ENCODE measurements around the gene KRTAP10-5.

DNA sequence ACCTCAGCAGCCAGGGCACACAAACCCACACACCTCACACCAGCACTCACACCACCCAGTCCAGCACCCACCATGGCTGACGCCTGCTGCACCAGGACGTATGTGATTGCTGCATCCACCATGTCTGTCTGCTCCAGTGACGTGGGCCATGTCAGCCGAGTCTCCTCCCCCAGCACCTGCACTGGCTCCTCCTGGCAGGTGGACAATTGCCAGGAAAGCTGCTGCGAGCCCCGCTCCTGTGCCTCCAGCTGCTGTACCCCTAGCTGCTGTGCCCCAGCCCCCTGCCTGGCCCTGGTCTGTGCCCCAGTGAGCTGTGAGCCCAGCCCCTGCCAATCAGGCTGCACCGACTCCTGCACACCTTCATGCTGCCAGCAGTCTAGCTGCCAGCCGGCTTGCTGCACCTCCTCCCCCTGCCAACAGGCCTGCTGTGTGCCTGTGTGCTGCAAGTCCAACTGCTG lies 31.7 kb upstream of the KRTAP10-5 start, which contains the start of gene KRTAP10-8:
- TF ChIP-seq CTCF (IDR thresholded peaks at IDR 0.05; ENCODE audit: low read depth, low read length), result no peak
- TF ChIP-seq EZH2phosphoT487 (IDR thresholded peaks at IDR 0.05; ENCODE audit: low read depth), result no peak
